Progenitor cell of endocrine pancreas (in vitro differentiated cells): ENCODE results near the gene SLFN14. TPM values are rescaled to one million over a fixed set of nuclear protein-coding genes. Genes with fewer than 3 reads are reported as not detected.
"Not testable (repeated sequence)": the region's sequence is repeated elsewhere in the genome, so short reads cannot be mapped to it uniquely, and the experiment has no call there.

Source experiments
- DNase-seq: peaks from one replicate; pipeline ENCODE4 v3.0.0; 2021; ENCODE audit warnings: low spot score; ENCODE audit not compliant: unreplicated experiment
- H3K27ac Mint-ChIP-seq: 2 replicates; pipeline ENCODE4 v1.8.0; 2021; ENCODE audit warnings: mild to moderate bottlenecking, moderate library complexity, mixed read lengths
- H3K27me3 Mint-ChIP-seq: 2 replicates; pipeline ENCODE4 v1.8.0; 2021; ENCODE audit warnings: mixed read lengths
- H3K36me3 Mint-ChIP-seq: 2 replicates; pipeline ENCODE4 v1.8.0; 2022; ENCODE audit warnings: mixed read lengths; ENCODE audit not compliant: insufficient read depth
- H3K4me1 Mint-ChIP-seq: 2 replicates; pipeline ENCODE4 v1.8.0; 2021; ENCODE audit warnings: low read depth, mixed read lengths
- H3K4me3 Mint-ChIP-seq: 2 replicates; pipeline ENCODE4 v1.8.0; 2021; ENCODE audit warnings: low read depth, mild to moderate bottlenecking, moderate library complexity, mixed read lengths
- H3K9me3 Mint-ChIP-seq: 2 replicates; pipeline ENCODE4 v1.8.0; 2021; ENCODE audit warnings: low read depth, mixed read lengths
- CTCF ChIP-seq: fragments of 200-600 bp; sonication (generic); IDR thresholded peaks from one replicate; pipeline ENCODE4 v1.5.0; 2021; ENCODE audit warnings: antibody characterized with exemption, mild to moderate bottlenecking; ENCODE audit not compliant: unreplicated experiment
- total RNA-seq: library from RNA; stranded (reverse); gene quantifications from 2 replicates; pipeline ENCODE4 v1.2.1, GENCODE V29; 2021

SLFN14 gene
- total RNA-seq, 1 donor from 2014 or later: not detected

GRCh38 chr17:35521150-35521549 lies 39.5 kb downstream of the SLFN14 start:
- H3K9me3 Mint-ChIP-seq: peaks cover 8% of the 10 kb centered on the region
- peaks cover 7% of the 10 kb centered on the region for H3K4me1 Mint-ChIP-seq
- peaks cover 25% of the 10 kb centered on the region for H3K27me3 Mint-ChIP-seq
- H3K4me3 Mint-ChIP-seq: no peak overlapping the region
- no peaks in the 10 kb centered on the region for H3K36me3 Mint-ChIP-seq
- DNase-seq: no peak
- TF ChIP-seq CTCF: no peak
- no peak overlapping the region for H3K27ac Mint-ChIP-seq

GRCh38 chr17:35519906-35520442 lies 40.6 kb downstream of the SLFN14 start:
- H3K4me1 Mint-ChIP-seq: peaks cover 7% of the 10 kb centered on the region
- peaks cover 22% of the 10 kb centered on the region for H3K27me3 Mint-ChIP-seq
- H3K4me3 Mint-ChIP-seq: no peak overlapping the region
- H3K9me3 Mint-ChIP-seq: peaks cover 2% of the 10 kb centered on the region
- TF ChIP-seq CTCF: no peak
- no peak overlapping the region for H3K27ac Mint-ChIP-seq
- no peaks in the 10 kb centered on the region for H3K36me3 Mint-ChIP-seq
- no peak for DNase-seq

- H3K9me3 Mint-ChIP-seq: no peaks in the 10 kb centered on the region
- H3K27ac Mint-ChIP-seq: no peak overlapping the region
- H3K4me1 Mint-ChIP-seq: peaks cover 7% of the 10 kb centered on the region
- H3K4me3 Mint-ChIP-seq: no peak overlapping the region
- TF ChIP-seq CTCF: no peak
- no peak for DNase-seq
- H3K27me3 Mint-ChIP-seq: peaks cover 19% of the 10 kb centered on the region
- no peaks in the 10 kb centered on the region for H3K36me3 Mint-ChIP-seq
Measured at GRCh38 chr17:35519439-35519838, 41.2 kb downstream of the SLFN14 start.

- not testable (repeated sequence) for H3K4me1 Mint-ChIP-seq, H3K36me3 Mint-ChIP-seq, H3K4me3 Mint-ChIP-seq, H3K9me3 Mint-ChIP-seq, H3K27ac Mint-ChIP-seq, DNase-seq
- peaks cover 23% of the 10 kb centered on the region for H3K27me3 Mint-ChIP-seq
Measured at GRCh38 chr17:35518431-35518830, 42.2 kb downstream of the SLFN14 start.

- peaks cover 6% of the 10 kb centered on the region for H3K4me1 Mint-ChIP-seq
- no peak overlapping the region for H3K4me3 Mint-ChIP-seq
- H3K27ac Mint-ChIP-seq: no peak overlapping the region
- no peak for TF ChIP-seq CTCF
- no peaks in the 10 kb centered on the region for H3K36me3 Mint-ChIP-seq
- DNase-seq: no peak
- H3K9me3 Mint-ChIP-seq: no peaks in the 10 kb centered on the region
- peaks cover 20% of the 10 kb centered on the region for H3K27me3 Mint-ChIP-seq
Measured at GRCh38 chr17:35515027-35515426, 45.6 kb downstream of the SLFN14 start.

- Mint-ChIP-seq H3K27me3 (peaks cover 15% of the 10 kb centered on the region), H3K4me1 (peaks cover 1% of the 10 kb centered on the region), H3K36me3 (no peaks in the 10 kb centered on the region), H3K4me3 (no peak overlapping the region), H3K9me3 (no peaks in the 10 kb centered on the region), H3K27ac (no peak overlapping the region)
- no peak for DNase-seq
- no peak for TF ChIP-seq CTCF
Measured at GRCh38 chr17:35514564-35514963, 46.1 kb downstream of the SLFN14 start.
